CD4-positive, alpha-beta T cell treated with Interleukin-17A for 1 hour (primary cell): ENCODE results near the gene MAGI2.

Experiments
- DNase-seq: peaks from one replicate; pipeline ENCODE4 v3.0.0-alpha.2; 2020

MAGI2 gene

DNA sequence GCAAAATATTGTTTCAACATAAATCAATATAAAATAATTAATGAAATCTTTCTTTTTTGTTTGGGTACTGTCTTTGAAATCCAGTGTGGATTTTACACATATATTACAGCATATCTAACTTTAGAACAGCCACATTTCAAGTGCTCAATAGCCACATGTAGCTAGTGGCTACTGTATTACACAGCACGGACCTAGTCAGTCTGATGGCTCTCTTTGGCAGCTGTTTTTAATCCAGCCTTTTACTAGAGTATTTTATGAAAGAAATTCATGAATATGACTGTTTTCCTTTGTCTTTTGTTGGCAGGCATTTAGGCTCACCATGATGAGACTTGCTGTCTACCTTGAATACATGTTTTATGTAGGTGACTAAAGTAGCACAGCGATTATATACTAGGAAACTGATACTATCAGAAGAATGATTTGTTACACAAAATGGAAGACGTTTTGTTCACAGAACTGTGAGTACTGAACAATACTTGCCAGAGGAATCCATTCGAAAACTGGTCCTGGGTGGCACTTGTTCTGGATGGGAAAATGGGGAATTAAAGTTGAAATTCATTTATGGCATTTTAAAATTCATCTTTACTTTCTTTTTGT, 1268.2 kb downstream of the MAGI2 start:
- DNase-seq: no peak

DNA sequence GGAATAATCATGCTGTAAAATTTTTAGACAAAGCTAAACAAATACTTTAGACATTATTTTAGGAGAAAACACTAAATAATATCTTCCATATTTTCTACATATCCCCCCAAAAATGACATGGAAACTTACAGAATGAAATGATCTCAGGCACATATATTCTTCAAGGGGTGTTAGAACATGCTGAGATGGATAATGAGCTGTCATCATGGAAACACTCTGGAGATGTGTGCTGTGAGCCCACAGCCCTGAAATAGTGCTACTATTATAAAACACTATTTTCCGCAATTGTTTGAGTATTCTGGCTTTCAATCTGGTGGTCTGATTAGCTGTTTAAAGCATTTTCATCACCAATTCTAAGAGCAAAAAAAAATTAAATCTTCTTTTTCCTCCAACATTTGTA, 1269.2 kb downstream of the MAGI2 start:
- DNase-seq: no peak

- no peak for DNase-seq
Observed at GRCh38 chr7:78179827-78180477, 1273.5 kb downstream of the MAGI2 start.

DNA sequence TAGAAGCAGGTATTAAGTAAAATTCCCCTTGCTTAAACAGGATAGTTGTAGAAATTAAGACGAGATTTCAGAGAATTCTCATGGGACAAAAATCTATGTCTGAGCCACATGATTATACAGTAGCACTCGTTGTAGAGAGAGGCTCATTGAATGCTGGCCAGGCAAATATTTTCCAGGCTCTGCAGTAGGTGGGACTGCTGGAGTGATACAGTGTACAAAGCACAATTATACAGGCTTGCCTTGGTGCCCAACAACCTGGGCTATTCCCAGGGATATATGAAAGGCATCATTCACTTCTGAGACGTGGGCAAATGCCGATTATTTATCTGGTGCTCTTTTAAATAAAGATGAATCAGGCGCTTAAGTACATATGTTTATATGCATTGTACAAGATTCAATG, 1274.3 kb downstream of the MAGI2 start:
- DNase-seq: no peak

GRCh38 chr7:78178319-78178718, 1275.1 kb downstream of the MAGI2 start:
- no peak for DNase-seq

DNA sequence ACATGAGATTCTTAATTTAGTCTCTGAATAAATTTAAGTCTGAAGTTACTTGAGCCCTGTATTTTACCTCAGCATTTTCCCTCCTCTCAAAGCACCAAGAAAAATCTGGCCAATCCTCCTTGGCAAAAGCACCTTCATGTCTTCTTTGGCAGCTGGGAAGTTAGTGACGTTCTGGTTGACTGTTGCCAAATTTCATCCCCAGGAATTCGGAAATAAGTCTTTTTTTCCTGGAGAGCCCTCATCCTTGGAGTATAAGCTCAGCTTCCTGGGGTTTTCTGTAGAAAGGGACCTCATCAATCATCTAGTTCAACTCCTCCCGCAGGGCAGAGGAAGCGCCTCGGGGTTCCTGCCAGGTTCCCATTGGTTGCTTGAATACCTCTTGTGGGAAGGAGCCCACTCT, 1277.3 kb downstream of the MAGI2 start:
- no peak for DNase-seq

GRCh38 chr7:78175330-78176100, 1278.0 kb downstream of the MAGI2 start:
- no peak for DNase-seq

- no peak for DNase-seq
Observed at GRCh38 chr7:78173666-78174065, 1279.8 kb downstream of the MAGI2 start.

DNA sequence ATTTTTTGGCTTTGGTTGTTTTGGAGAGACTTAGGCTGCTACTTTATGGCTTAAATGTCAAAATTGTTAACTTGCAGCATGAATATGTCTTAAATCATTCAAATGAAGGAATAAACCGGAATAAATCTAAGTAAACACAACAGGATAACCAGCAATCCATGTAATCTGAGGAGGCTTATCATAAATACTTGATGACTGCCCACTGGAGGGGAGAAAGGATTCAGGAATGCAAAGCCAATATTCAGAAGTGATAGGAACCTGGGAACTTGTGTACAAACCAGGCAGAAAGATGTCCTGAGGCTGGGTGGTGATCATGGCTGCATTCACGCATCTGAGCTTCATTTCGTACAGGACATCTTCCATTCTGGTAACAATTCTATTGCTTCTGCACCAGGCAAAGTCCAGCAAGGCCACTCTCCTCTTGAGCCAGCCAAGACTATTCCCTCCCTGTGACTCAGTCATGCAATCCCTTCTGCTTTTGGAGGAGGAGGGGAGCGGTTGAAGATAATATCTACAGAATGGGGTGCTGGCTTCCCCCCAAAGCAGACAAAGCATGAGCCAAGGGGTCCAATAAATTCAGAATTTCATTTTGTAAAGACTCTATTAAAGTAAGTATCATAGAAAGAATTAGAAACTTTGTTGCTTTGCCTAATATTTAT, 1280.4 kb downstream of the MAGI2 start:
- no peak for DNase-seq

DNA sequence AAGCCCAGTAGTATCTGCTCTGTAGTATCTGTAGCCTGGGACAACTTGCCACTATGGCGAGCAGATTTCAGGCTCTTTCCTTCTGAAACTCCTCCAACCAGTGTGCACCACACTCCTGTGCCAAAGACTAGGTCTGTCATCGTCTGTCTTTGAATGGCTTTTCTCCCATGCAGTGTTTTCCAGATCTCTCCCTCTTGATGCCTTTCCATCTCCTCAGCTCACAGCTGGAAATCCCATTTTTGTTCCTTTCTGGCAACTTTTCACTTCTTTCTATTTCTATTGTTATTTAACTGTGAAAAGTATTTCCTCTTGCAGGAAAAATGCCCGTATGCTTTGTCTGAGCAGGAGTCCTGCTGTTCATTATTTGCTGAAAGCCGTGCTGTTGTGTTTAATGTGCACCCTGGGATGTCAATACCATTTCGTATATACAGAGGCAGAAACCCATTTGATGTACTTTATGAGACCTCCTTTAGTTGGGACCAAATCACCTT, 1281.2 kb downstream of the MAGI2 start:
- DNase-seq: no peak

GRCh38 chr7:78171398-78171797, 1282.1 kb downstream of the MAGI2 start:
- DNase-seq: no peak

- no peak for DNase-seq
Observed at GRCh38 chr7:78170815-78171214, 1282.7 kb downstream of the MAGI2 start.

- no peak for DNase-seq
Observed at GRCh38 chr7:78169992-78170391, 1283.5 kb downstream of the MAGI2 start.

- DNase-seq: no peak
Observed at GRCh38 chr7:78168865-78169264, 1284.6 kb downstream of the MAGI2 start.

- no peak for DNase-seq
Observed at GRCh38 chr7:78167860-78168259, 1285.6 kb downstream of the MAGI2 start.

DNA sequence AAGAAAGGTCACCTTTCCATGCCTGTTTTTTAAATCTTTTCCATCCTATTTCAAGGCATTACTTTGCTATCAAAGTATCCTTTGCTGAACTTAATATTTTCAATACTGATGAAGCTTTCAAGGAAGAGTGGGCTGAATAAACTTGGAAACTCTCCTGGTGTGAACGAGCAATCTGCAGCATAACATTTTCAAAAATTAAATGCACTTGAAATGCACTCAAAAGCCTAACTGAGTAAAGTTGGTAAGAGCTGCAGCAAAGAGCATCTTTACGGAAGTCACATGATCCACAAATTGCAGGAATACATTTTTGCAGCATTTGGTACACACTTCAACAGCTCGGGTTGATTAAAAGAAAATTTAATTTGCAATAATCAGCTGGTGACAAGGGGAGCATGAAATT, 1287.6 kb downstream of the MAGI2 start:
- no peak for DNase-seq

DNA sequence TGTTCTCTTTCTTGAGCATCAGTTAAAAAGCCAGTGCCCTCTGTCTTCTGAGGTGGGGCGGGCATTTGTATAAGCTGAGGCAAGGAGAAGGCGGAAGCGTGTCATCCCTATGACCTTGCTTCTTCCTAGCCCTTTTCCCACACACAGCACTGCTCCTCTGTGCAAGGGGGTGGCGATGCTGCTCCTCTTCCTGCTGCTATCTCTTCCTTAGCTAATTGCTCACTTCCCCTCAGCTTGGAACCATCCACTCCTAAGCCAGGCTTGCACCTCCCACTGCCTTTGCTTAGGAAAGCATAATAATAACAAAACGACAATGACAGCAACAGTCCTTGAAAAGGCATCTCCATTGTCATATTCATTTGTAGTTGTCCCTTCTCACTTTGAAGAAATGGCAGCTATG, 1288.0 kb downstream of the MAGI2 start:
- no peak for DNase-seq

GRCh38 chr7:78164459-78164858, 1289.0 kb downstream of the MAGI2 start:
- DNase-seq: no peak

DNA sequence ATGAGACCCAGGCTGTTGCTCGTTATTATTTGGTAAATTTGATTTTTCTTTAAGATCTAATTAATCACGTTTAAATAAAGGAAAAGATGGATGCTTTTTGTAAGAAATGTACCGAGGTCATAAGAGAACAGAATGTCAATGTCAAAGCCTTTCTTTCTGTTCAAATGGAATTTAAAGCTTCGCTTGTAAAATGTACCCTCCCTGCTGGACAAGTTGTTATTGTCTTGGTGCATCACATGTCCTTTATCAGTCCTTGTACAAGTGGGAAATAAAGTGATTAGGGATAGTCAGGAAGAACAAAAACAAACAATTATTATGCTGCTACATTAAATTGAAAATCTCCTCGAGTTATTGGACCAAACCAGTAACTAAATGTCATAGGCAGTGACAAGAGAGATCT, 1291.7 kb downstream of the MAGI2 start:
- no peak for DNase-seq

- no peak for DNase-seq
Observed at GRCh38 chr7:78159545-78159944, 1293.9 kb downstream of the MAGI2 start.

DNA sequence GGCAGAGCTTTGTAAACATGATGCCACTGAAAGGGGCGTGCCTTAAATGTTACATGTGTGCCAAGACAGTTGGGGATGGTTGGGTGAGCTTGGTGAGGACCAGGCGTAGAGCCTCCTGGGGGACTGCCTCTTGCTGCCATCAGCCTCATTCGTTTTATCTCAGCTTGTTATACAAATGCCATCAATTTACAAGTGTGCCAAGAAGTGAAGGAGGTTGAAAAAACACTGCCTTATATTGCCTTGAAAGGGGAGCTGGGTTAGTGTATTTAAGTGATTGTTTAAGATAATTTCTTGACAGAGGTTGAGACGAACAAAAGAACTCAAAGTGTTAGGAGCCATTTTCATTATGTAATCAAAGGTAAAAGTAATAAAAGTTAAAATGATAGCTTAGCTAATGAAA, 1300.2 kb downstream of the MAGI2 start:
- no peak for DNase-seq

GRCh38 chr7:78151229-78151628, 1302.2 kb downstream of the MAGI2 start:
- no peak for DNase-seq

- no peak for DNase-seq
Observed at GRCh38 chr7:78149787-78150186, 1303.7 kb downstream of the MAGI2 start.
